GM18868 (cell line): Measurements from ENCODE around the gene CNTN4.

Experiments used
- ATAC-seq: cut with Tn5 transposase; IDR thresholded peaks from one replicate; pipeline ENCODE4 v1.9.1; 2021; ENCODE audit warnings: mild to moderate bottlenecking, moderate library complexity; ENCODE audit not compliant: unreplicated experiment

The CNTN4 gene

DNA sequence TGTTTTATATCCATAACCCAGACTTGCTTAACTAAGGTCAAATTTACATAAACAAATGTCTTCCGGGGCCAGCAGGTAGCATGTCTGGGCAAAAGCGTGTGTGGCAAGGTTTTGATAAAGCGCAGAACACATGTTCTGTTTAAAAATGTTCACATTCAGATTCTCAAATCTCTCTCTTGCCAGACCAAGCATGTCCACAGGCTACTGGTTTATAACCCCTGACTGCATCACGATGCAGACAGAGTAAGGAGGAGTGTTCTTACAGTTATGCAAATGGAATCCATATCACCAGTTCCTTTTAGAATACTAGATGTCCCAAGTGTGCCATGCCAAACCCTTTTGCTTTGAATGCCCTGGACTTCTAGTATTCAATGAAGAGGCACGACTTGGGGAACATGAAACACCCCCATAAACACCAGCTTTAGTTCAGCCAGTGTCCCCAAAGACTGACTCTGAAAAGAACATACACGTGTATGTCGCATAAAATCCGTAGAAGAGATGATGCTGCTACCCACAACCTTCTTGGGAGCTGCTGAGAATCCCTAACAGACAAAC lies 412.0 kb downstream of the CNTN4 start:
- ATAC-seq, result no peak

DNA sequence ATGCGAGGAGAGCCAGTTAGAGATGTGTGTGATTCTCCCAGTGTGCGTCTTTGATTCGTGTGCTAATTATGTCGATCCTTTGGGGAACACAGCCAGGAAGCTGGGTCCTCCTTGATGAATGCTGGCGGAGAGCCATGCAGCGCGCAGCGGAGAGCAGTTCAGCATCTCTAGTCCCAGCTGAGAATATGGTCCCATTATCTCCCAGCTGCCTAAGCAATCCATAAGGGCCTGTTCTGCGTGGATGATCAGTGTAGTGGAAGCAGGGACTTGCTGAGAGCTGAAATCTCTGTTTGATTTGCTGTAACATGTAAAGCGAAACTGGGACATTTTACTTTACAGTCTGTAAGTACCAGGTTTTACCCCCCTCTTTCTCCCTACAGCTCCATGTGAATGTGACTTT lies 412.7 kb downstream of the CNTN4 start:
- ATAC-seq, result no peak

DNA sequence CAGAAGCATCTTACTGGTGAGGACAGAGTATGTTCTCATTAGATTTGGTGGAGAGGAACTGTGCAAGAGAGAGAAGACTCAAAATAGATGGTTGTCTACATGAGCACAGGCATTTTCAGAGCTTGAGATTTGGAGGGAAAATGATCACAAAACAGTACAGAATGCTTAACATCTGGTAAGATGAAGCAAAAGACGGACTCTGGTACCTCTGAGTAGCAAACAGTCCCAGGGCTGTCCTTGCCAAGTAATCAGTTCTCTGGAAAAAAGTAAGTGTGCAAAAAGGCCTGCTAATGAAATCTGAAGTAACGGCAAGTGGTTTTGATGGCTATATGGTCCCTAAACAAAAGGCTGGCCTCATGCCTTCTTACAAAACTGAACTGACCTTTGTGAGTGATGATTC lies 414.2 kb downstream of the CNTN4 start:
- ATAC-seq, result no peak

DNA sequence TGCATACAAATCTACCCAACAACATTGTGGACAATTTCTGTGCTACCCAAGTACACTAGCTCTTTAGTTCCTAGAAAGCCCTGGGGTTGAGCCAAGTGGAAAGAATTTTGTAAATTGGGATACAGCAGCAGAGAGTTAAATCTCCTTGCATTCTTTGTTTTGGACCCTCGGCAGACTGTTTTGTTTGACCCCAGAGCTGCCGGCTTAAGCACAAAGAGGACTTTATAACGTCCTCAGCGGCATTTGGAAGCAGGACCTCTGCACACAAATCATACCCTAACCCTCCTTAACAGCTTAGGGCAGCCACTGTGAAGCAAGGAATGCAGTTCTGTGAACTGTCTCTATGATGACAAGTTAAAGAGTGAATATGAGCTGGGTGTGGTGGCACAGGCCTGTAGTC lies 415.3 kb downstream of the CNTN4 start:
- ATAC-seq, result no peak

DNA sequence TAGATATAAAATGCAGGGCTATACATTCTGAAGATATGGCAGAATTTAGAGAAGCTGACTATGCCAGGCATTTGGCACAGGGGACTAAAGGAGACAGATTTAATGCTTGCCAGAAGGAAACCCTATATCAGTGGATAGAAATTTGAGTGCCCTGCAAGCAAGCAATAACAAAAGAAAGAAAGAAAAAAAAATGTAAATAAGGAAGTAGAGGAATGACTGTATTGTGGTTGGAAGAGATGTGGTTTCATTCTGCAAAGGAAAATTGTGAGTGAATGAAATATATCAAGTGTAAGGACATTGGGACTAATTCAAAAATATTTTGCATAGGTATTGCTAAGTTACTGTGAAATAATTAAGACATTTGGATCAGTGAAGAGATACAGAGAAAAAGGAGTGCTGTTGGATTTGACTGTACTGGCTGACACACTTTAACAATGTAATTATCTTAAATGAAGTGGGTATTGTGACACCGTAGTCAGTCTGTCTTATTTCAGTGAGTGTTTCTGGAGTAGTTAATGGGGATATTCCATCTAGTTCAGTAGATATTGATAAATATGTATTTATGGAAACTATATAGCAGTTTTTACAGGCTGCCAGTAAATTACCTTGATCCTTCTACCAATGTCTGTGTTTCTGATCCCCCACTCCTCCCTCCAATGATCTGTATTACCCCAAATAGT lies 418.2 kb downstream of the CNTN4 start:
- peak; percentile 44 for ATAC-seq

DNA sequence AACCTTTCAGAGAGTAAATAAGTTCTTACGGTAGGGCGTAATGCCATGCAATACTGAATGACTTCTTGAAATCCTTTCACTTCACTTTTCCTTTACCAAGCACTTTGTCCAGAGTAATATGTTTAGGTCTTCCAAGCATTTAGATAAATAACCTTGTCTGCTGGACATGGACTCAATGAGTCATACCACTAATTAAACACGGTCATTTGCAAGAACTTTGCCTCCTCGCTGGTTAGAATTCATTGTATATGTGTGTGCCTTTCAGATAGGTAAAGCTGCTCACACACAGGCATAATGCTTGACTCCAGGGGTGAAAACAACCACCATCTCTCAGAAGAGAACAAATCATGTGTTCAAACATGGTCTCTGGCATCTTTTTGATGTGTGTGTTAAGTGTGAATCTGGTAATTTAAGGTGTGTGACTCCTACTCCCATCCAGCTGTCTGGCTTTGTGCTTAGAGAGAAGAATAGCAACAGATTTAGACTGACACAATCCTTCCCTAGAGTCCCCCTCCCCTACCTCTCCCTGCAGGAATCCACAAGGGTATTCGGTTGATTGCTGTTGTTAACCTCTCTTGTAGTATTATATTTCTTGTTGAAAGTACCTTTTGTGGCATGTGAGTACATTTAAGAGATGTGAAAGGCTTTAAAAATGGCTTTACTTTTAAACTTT lies 419.0 kb downstream of the CNTN4 start:
- ATAC-seq, result no peak

DNA sequence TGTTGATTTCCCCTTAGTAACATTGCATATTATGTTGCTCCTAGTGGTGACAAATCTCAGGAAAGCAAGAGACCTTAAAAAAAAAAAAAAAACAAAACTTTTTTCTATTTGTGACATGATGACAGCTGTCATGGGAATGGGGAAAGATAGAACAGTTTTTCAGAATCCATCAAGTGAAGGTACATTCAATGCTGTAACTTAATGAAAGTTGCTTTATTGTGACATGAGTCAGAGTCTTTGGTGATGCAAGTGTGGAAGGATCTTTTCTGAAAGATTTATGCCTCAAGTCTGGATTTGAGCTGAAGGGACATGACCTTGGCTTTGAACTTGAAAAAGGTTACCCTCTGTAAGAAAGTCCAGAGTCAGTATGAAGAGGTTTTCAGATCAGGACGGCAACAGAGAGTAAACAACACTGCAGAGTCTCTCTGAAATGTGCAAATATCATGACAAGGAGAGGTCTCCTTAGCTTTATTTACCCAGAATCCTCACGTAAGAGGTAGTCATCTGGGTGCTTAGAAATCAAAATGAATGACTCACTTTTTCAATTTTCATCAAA lies 424.7 kb downstream of the CNTN4 start:
- ATAC-seq, result no peak

DNA sequence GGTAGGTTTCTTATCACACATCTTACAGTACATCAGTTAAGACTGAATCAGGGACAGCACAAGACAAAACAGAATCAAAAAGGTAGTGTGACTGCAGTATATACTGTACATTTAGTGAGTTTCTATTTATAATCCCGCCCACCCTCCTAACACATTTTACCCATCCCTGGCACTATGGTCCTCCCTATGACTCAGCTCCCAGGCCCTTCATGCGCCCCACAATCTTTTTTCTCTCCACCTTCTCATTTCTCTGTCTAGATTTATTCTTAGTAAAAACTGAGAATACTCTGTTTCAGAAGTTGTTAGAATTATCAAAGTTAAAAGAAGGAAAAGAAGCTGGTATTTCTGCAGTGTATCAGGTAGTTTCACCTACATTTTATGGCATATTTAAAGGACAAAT lies 427.3 kb downstream of the CNTN4 start:
- no peak for ATAC-seq

DNA sequence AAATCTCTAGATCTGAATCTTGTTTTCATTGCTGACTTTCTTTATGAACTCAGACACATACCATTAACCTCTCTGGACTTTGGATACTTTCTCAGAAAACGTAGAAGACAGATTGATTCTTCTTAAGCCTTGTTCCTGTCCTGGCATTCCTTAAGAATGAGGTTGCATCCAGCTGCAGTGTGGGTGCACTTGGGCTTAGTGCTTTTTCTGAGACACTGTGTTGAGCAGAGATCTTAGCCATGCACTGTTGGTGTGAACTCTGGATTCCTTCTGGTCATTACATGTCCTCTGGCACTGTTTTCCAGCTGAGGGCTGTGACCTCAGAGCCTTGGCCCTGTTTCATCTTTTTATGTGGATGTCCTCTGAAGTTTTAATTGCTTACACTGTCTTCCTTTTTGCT lies 428.3 kb downstream of the CNTN4 start:
- no peak for ATAC-seq

DNA sequence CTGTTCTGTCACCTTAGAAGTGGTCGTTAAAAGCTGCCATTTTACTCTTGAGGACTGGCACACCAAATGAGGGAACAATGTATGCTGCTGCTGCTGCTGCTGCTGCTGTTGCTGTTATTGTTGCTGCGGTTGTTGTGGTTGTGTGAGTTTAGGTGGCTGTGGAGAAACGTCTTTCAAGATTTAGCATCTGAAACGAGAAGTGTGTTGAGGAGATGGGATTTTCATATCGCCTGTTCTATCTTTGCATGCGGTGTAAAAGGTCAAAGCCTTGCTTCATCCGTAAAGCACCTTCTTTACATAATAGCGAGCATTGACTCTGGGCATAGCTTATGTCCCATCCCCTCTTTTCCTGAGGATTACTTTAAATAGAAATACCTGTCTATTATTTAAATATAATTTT lies 428.7 kb downstream of the CNTN4 start:
- peak; percentile 69 for ATAC-seq

DNA sequence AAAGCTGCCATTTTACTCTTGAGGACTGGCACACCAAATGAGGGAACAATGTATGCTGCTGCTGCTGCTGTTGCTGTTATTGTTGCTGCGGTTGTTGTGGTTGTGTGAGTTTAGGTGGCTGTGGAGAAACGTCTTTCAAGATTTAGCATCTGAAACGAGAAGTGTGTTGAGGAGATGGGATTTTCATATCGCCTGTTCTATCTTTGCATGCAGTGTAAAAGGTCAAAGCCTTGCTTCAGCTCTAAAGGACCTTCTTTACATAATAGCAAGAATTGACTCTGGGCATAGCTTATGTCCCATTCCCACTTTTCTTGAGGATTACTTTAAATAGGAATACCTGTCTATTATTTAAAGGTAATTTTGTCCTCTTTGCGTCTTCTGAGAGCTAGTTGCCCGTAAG lies 436.1 kb downstream of the CNTN4 start:
- peak; percentile 67 for ATAC-seq

DNA sequence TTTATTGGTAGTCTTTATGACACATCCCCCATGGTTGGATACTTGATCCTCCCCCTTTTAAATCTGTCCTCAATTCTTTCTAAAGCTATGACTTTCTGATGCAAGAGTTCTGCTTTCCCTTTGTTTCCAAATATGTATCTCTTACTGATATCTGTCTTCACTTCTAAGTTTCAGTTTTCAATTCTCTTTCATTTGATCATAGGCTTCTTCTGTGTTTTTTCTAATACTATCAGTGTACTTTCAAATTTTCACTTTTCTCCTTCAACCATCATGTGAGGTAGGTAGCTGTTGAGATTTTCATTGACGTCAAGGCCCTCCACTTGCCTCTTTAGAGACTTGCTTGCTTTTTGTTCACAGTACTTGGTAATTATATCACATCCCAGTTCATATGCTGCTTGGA lies 436.5 kb downstream of the CNTN4 start:
- peak; percentile 65 for ATAC-seq

DNA sequence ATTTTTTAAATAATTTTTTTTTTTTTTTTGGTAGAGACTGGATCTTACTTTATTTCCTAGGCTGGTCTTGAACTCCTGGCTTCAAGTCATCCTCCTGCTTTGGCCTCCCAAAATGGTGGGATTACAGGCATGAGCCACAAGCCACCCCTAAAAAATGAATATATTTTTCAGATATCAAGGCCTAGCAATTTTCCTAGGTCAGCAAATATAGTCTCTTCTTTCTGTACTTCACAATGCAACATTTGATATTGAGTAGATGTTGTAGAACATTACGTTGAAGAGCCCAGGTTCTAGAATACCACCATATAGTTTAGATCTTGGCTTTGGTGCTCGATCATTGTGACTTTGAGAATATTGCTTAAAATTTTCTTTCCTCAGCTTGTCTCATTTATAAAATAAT lies 437.9 kb downstream of the CNTN4 start:
- ATAC-seq, result no peak

DNA sequence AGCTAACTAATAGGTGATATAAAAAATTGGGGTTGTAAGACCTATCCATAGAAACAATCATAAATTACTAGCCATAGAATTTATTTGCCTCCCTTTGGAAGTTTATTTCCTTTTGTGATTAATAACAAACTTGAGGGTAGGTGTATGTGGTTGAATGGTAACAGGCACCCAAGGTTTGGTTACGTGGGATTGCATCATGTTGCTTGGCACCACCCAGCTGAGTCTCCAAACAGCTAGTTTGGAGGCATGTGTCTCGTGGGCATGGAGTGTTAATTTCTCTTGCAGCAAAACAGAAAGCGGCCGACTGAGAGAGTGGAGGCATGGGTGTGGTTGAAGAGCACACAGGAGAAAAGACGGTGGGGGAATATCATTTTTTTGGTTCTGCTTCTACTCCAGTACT lies 441.4 kb downstream of the CNTN4 start:
- no peak for ATAC-seq

DNA sequence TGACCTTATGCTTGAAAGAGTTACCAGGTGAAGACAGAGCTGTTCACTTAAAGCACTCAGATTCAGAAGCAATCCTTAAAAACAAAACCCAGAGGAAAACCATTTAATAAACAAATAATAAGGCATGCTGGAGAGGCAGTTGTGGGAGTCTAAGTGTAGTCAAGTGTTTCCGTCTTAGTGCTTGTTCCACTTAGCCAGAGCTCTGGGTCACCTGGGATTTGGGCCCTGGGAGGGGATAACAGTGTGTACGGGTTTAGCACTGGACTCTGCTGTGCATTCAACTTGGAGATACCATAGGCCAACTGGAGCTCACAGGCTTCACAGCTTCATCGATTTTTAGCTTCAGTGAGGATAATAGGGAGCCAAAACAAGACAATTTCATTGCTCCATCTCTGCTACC lies 444.6 kb downstream of the CNTN4 start:
- ATAC-seq, result no peak

DNA sequence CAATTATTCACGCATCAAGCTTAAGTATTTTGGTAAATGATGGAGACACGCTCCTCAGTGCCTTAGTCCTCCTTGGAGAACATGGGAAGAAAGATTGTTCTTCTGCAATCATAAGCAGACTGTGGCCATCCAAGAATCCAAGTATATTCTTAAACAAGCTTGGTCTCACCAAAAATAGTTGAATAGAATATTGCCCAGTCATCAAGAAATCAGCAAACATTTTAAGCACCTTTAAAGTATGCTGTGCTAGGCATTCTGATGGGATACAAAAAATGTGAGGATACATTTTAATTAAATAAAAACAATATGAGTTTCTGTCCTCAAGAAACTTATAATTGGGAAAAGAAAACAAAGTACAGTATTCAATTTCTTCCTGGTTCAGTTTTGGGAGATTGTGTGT lies 445.5 kb downstream of the CNTN4 start:
- ATAC-seq, result no peak

DNA sequence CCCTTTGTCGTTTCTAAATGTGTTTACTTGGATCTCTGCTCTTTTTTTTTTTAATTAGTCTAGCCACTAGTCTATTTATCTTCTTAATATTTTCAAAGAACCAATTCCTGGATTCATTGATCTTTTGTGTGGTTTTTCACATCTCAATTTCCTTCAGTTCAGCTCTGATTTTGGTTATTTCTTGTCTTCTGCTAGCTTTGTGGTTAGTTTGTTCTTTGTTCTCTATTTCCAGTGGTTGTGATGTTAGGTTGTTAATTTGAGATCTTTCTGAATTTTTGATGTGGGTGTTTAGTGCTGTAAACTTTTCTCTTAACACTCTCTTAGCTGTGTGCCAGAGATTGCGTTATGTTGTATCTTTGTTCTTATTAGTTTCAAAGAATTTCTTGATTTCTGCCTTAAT lies 446.1 kb downstream of the CNTN4 start:
- no peak for ATAC-seq

DNA sequence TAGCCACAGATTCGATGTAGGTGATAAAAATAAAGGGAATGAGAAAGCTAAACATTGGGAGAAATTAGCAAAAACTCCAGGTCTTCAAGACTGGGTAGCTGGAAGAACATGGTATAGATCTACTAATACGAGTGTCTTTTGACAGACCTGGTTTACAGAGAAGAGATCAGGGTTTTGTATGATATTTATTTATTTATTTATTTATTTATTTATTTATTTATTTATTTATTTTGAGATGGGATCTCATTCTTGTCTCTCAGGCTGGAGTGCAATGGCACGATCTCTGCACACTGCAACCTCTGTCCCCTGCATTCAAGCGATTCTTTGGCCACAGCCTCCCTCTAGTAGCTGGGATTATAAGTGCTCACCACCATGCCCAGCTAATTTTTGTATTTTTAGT lies 448.4 kb downstream of the CNTN4 start:
- no peak for ATAC-seq

DNA sequence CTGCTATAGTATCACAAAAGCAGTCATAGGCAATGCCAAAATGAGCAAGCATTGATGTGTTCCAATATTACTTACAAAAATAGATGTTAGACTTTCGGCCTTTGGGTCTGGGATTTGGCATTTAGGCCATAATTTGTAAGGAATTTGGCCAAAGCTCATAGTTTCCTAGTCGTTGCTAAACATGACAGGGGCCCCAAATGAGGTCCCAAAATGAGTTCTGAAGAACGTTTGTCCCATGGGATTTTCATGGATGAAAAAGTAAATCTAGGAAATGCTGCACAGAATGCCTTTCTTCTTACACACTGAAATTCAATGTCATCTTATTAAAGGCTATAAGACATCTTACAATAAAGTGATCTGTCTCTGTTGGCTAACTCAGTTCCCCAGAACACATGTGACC lies 456.0 kb downstream of the CNTN4 start:
- ATAC-seq, result no peak

DNA sequence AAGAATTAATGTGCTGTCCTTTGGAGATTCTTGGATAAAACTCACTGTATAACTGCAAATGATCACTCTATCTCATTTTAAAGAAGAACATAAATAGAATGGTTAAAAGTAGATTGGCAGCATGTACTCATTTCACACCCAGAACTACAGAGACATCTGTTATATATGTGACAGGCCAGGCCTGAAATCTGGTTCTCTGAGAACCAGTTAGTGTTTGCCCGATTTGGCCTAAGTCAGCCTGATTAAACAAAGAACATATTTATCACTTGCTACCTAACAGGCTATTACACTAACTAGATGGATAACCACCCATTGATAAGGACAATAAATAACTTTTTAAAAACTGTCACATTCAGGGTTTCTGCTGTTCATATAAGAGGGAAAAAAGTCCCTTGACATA lies 460.1 kb downstream of the CNTN4 start:
- ATAC-seq, result no peak

DNA sequence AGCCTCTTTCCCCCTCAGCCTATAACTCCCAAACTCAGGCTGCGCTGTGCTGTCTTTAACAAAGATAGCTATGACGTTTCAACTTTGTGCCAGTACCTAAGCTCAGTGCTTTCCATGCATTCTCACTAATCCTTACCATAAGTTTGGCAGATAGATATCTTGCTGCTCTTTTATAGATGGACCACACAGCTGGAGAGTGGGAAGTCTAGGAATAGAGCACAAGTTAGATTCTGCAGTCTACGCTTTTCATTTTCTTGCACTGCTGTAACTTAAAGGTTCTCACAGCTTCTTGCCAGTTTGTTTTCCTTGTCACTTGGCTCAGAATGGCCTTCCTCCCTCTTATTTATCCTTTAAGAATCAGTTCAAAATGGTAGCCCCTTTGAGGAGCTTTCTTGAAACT lies 468.8 kb downstream of the CNTN4 start:
- ATAC-seq, result no peak

DNA sequence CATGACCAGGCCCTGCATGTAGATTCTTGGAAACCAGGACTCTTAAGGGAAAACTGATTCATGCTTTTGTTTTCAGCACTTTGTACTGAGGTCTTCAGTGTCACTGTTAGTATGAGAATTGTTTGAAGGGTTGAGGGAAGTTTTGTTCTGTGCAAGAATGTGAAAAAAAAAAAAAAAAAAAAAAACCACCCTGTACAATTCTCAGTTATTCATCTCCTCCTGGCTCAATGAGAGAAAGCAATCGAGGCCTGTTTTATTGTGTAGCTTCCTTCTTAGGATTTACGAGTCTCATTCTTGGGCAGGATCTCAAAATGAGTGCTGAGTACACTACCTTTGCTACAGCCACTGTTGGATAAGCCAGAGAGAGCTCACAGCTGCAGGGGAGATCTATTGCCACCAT lies 469.5 kb downstream of the CNTN4 start:
- ATAC-seq, result no peak
